HG03432 (cell line): ENCODE results near the gene TSPAN18.

ENCODE experiments used
- ATAC-seq: cut with Tn5 transposase; IDR thresholded peaks from one replicate; pipeline ENCODE4 v1.9.1; 2021; ENCODE audit warnings: mild to moderate bottlenecking, moderate library complexity; ENCODE audit not compliant: unreplicated experiment

The TSPAN18 gene

GRCh38 chr11:44776551-44777208 lies 49.9 kb downstream of the TSPAN18 start:
- no peak for ATAC-seq

GRCh38 chr11:44777209-44778194 lies 50.7 kb downstream of the TSPAN18 start:
- ATAC-seq: no peak

GRCh38 chr11:44778195-44779100 lies 51.7 kb downstream of the TSPAN18 start:
- ATAC-seq: no peak

GRCh38 chr11:44779736-44780520 lies 53.2 kb downstream of the TSPAN18 start:
- ATAC-seq: no peak

- no peak for ATAC-seq
Measured at GRCh38 chr11:44780940-44781631, 54.3 kb downstream of the TSPAN18 start.

GRCh38 chr11:44781655-44782054 lies 54.9 kb downstream of the TSPAN18 start:
- ATAC-seq: no peak

GRCh38 chr11:44782478-44782877 lies 55.7 kb downstream of the TSPAN18 start:
- no peak for ATAC-seq

GRCh38 chr11:44784436-44784760 lies 57.6 kb downstream of the TSPAN18 start:
- no peak for ATAC-seq

GRCh38 chr11:44784851-44785250 lies 58.1 kb downstream of the TSPAN18 start:
- no peak for ATAC-seq

- no peak for ATAC-seq
Measured at GRCh38 chr11:44785856-44786607, 59.3 kb downstream of the TSPAN18 start.

GRCh38 chr11:44787070-44787469 lies 60.3 kb downstream of the TSPAN18 start:
- ATAC-seq: no peak

- no peak for ATAC-seq
Measured at GRCh38 chr11:44787981-44788380, 61.2 kb downstream of the TSPAN18 start.

- no peak for ATAC-seq
Measured at GRCh38 chr11:44788536-44789261, 61.9 kb downstream of the TSPAN18 start.

- no peak for ATAC-seq
Measured at GRCh38 chr11:44789496-44789895, 62.7 kb downstream of the TSPAN18 start.

- no peak for ATAC-seq
Measured at GRCh38 chr11:44790211-44790610, 63.4 kb downstream of the TSPAN18 start.

- no peak for ATAC-seq
Measured at GRCh38 chr11:44791316-44791925, 64.7 kb downstream of the TSPAN18 start.

- no peak for ATAC-seq
Measured at GRCh38 chr11:44792171-44792570, 65.4 kb downstream of the TSPAN18 start.
